Islet precursor cell (in vitro differentiated cells): ENCODE data around the gene GFM1.

ENCODE experiments used
- DNase-seq: peaks from one replicate; pipeline ENCODE4 v3.0.0-alpha.2; 2018

Gene GFM1

GRCh38 chr3:158644345-158644908 lies at the start of gene GFM1:
Gene GFM1, plus strand, starts transcription at chr3:158644527. Its CDS starts 108 bp downstream, at chr3:158644635.
- DNase-seq, result peak; percentile 96

GRCh38 chr3:158600787-158601186 lies 43.5 kb upstream of the GFM1 start:
- DNase-seq, result no peak

GRCh38 chr3:158602227-158602626 lies 42.1 kb upstream of the GFM1 start:
- no peak for DNase-seq

- no peak for DNase-seq
Observed at GRCh38 chr3:158617982-158618875, 26.1 kb upstream of the GFM1 start.

GRCh38 chr3:158625881-158626280 lies 18.4 kb upstream of the GFM1 start:
- DNase-seq, result no peak

- no peak for DNase-seq
Observed at GRCh38 chr3:158631981-158632380, 12.3 kb upstream of the GFM1 start.

GRCh38 chr3:158640646-158641045 lies 3.7 kb upstream of the GFM1 start:
- no peak for DNase-seq

- no peak for DNase-seq
Observed at GRCh38 chr3:158642005-158642404, 2.3 kb upstream of the GFM1 start.

- no peak for DNase-seq
Observed at GRCh38 chr3:158642474-158643210, 1.7 kb upstream of the GFM1 start.

- DNase-seq, result peak; percentile 72
Observed at GRCh38 chr3:158649791-158650190, 5.5 kb downstream of the GFM1 start.

- DNase-seq, result no peak
Observed at GRCh38 chr3:158651192-158651591, 6.9 kb downstream of the GFM1 start.

GRCh38 chr3:158652463-158652862 lies 8.1 kb downstream of the GFM1 start:
- no peak for DNase-seq

- no peak for DNase-seq
Observed at GRCh38 chr3:158658889-158659288, 14.6 kb downstream of the GFM1 start.

- peak; percentile 61 for DNase-seq
Observed at GRCh38 chr3:158659454-158660237, 15.3 kb downstream of the GFM1 start.

GRCh38 chr3:158660711-158661110 lies 16.4 kb downstream of the GFM1 start:
- no peak for DNase-seq

- DNase-seq, result no peak
Observed at GRCh38 chr3:158663246-158663645, 18.9 kb downstream of the GFM1 start.

GRCh38 chr3:158663832-158664231 lies 19.5 kb downstream of the GFM1 start:
- DNase-seq, result no peak

GRCh38 chr3:158666416-158666815 lies 22.1 kb downstream of the GFM1 start:
- no peak for DNase-seq

- no peak for DNase-seq
Observed at GRCh38 chr3:158668506-158668905, 24.2 kb downstream of the GFM1 start.

- DNase-seq, result no peak
Observed at GRCh38 chr3:158671821-158672214, 27.5 kb downstream of the GFM1 start.

GRCh38 chr3:158672215-158673176 lies 28.2 kb downstream of the GFM1 start, which contains the start of gene LXN:
Gene LXN, minus strand, starts transcription at chr3:158672648. Its CDS starts 170 bp downstream, at chr3:158672478.
- DNase-seq, result peak; percentile 98

- DNase-seq, result no peak
Observed at GRCh38 chr3:158678687-158679086, 34.4 kb downstream of the GFM1 start.
